Measurements from ENCODE around the gene ZNF488.

DNA sequence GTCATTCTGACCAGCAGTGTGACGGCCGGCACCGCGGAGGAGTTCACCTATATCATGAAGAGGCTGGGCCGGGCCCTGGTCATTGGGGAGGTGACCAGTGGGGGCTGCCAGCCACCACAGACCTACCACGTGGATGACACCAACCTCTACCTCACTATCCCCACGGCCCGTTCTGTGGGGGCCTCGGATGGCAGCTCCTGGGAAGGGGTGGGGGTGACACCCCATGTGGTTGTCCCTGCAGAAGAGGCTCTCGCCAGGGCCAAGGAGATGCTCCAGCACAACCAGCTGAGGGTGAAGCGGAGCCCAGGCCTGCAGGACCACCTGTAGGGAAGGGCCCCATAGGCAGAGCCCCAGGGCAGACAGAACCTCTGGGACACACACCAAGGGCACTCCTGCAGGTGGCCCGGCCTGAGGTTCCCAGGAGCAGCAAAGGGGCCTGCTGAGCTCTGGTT lies 26.9 kb downstream of the ZNF488 start:
- TF ChIP-seq, protein P1, sequence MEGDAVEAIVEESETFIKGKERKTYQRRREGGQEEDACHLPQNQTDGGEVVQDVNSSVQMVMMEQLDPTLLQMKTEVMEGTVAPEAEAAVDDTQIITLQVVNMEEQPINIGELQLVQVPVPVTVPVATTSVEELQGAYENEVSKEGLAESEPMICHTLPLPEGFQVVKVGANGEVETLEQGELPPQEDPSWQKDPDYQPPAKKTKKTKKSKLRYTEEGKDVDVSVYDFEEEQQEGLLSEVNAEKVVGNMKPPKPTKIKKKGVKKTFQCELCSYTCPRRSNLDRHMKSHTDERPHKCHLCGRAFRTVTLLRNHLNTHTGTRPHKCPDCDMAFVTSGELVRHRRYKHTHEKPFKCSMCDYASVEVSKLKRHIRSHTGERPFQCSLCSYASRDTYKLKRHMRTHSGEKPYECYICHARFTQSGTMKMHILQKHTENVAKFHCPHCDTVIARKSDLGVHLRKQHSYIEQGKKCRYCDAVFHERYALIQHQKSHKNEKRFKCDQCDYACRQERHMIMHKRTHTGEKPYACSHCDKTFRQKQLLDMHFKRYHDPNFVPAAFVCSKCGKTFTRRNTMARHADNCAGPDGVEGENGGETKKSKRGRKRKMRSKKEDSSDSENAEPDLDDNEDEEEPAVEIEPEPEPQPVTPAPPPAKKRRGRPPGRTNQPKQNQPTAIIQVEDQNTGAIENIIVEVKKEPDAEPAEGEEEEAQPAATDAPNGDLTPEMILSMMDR (IDR thresholded peaks at IDR 0.05) = no peak
- TF ChIP-seq POLR2A (IDR thresholded peaks at IDR 0.05) = no peak

Data from Peyer's patch (tissue), 4 donors.